ENCODE measurements around the gene OARD1.

DNA sequence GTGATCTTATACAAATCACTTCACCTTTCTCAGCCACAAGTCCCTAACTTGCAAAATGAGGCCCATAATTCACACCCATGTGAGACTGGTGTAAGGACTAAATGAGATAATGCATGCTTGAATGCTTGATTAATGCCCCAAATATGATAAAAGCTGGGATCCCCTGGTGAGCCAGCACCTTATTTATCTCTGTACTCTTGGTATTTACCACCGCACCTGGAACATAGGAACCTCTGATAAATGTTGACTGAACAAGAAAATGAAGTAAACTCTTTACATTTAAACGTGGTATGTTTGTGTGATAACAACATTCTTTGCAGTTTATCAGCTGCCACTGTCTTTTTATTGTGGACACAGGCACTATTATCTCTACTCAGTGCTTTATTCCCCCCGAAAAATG is 21.6 kb downstream of the OARD1 start:
- TF ChIP-seq CTCF (IDR thresholded peaks at IDR 0.05; ENCODE audit: low read length) (no peak), EZH2 (optimal IDR thresholded peaks at IDR 0.05; ENCODE audit: low read depth, low read length) (no peak)

Data from MM.1S (cell line).